Natural killer cell treated with Interleukin-12 subunit alpha and Interleukin-12 subunit beta and Interleukin-15 and Interleukin-18, amount 100 ng/mL, for 72 hours (primary cell): ENCODE measurements around the gene SPHK1. TPM values are rescaled to one million over a fixed set of nuclear protein-coding genes. Genes with fewer than 3 reads are reported as not detected.

ENCODE experiments used
- ATAC-seq, 2 donors: fragments of 150-1000 bp; cut with Tn5 transposase in 1 of 2; sonication (Bioruptor Pico), chemical (Tn5 transposase) in 1 of 2; 2 replicates each; pipeline ENCODE4 v1.10.0; 2021
- DNase-seq: peaks from one replicate; pipeline ENCODE4 v3.0.0; 2022; ENCODE audit warnings: low spot score
- H3K27ac Mint-ChIP-seq, 2 donors: 1 replicate in 1 of 2; 2 replicates in 1 of 2; pipeline ENCODE4 v1.8.0; 2022; ENCODE audit warnings: mixed read lengths in 2 of 2, mild to moderate bottlenecking in 1 of 2, moderate library complexity in 1 of 2
- H3K27me3 Mint-ChIP-seq, 2 donors: 1 replicate in 1 of 2; 2 replicates in 1 of 2; pipeline ENCODE4 v1.8.0; 2022; ENCODE audit warnings: mixed read lengths in 2 of 2
- H3K36me3 Mint-ChIP-seq: one replicate; pipeline ENCODE4 v1.8.0; 2022; ENCODE audit warnings: mixed read lengths
- H3K4me1 Mint-ChIP-seq, 2 donors: 1 replicate in 1 of 2; 2 replicates in 1 of 2; pipeline ENCODE4 v1.8.0; 2022; ENCODE audit warnings: low read depth in 2 of 2, mixed read lengths in 2 of 2, mild to moderate bottlenecking in 1 of 2
- H3K4me3 Mint-ChIP-seq: one replicate; pipeline ENCODE4 v1.8.0; 2022; ENCODE audit warnings: mixed read lengths
- H3K9me3 Mint-ChIP-seq: 2 replicates; pipeline ENCODE4 v1.8.0; 2022; ENCODE audit warnings: mixed read lengths
- total RNA-seq, 2 donors: library from RNA; stranded (reverse); gene quantifications; one replicate each; pipeline ENCODE4 v1.2.3, GENCODE V29; 2022

Gene SPHK1
- total RNA-seq, 2 donors from 2014 or later, result 13.9 to 14.5 TPM

DNA sequence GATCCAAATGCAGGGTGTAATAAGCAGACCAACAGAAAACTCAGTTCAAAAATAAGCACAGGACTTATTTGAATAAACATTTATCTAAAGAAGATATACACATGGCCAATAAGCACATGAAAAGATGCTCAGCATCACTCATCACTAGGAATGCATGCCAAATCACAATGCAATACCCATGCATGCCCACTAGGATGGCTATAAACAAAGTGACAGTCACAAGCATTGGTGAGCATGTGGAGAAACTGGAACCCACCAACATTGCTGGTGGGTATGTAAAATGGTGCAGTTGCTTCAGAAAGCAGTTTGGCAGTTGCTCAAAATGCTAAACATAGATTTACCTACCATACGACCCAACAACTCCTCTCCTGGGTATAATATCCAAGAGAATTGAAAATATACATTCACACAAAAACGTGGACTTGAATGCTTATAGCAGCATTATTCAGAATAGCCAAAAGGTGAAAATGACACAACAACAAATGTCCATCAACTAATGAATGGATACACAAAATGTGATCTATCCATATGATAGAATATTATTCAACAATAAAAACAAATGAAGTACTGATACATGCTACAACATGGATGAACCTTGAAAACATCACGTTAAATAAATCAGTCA lies 48.4 kb downstream of the SPHK1 start:
- no peak overlapping the region for H3K4me3 Mint-ChIP-seq
- no peaks in the 10 kb centered on the region for H3K36me3 Mint-ChIP-seq
- peaks cover 13 to 24% of the 10 kb centered on the region in 2 donors for H3K4me1 Mint-ChIP-seq
- DNase-seq (no peak), ATAC-seq (peak in 1 of 2 donors; percentile 46)
- no peak overlapping the region for H3K27ac Mint-ChIP-seq
- no peaks in the 10 kb centered on the region for H3K9me3 Mint-ChIP-seq
- H3K27me3 Mint-ChIP-seq, result no peaks in the 10 kb centered on the region

DNA sequence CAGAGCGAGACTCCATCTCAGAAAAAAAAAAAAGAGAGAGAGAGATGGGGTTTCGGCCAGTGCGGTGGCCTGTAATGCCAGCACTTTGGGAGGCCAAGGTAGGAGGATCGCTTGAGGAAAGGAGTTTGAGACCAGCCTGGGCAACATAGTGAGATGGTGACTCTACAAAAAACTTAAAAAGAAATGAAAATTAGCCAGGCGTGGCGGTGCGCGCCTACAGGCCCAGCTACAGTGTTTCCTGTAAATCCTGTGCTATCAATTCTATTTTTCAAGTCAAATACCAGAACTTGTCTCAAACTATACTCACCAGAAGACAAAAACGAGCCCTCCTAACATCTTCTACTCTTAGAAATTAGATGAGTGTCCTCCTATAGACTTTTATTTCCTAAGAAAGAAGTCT lies 49.3 kb downstream of the SPHK1 start:
- Mint-ChIP-seq H3K27me3 (no peaks in the 10 kb centered on the region), H3K9me3 (no peaks in the 10 kb centered on the region), H3K4me3 (no peak overlapping the region), H3K4me1 (peaks cover 10 to 20% of the 10 kb centered on the region in 2 donors), H3K36me3 (no peaks in the 10 kb centered on the region), H3K27ac (no peak overlapping the region)
- no peak for DNase-seq
- no peak for ATAC-seq

DNA sequence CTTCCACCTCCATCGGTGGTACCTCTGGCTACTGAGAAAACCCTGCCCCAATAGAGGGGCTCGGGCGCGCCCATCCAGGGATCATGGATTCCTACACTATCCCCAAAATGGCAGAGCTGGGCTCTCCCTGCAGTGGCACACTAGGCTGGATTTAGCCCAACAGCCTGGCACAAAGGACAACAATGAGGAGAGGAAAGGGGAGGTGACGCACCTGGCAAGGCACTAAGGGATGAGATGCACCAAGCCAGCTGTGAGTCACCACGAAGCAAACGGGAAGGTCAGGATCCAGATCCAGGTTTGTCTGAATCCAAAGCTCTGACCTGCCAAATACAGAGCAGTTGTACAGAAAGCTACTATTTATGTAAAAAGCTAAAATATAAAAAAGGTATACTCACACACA lies 50.5 kb downstream of the SPHK1 start:
- Mint-ChIP-seq H3K27me3 (no peaks in the 10 kb centered on the region), H3K4me3 (no peak overlapping the region), H3K27ac (no peak overlapping the region), H3K4me1 (peaks cover 21 to 26% of the 10 kb centered on the region in 2 donors), H3K9me3 (no peaks in the 10 kb centered on the region), H3K36me3 (no peaks in the 10 kb centered on the region)
- DNase-seq (no peak), ATAC-seq (no peak)

DNA sequence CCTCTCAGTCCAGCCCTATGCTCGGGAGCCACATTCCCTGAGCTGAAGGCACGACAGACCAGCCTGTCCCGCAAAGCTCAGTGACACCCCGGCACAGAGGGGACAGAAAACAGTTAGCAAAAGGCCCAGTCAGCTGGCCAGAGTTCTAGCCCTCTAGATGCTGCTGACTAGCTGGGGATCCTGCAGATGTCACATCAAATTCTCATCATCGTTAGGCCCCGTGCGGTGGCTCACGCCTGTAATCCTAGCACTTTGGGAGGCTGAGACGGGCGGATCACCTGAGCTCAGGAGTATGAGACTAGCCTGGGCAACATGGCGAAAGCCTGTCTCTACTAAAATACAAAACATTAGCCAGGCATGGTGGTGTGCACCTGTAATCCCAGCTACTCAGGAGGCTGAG lies 51.3 kb downstream of the SPHK1 start:
- Mint-ChIP-seq H3K4me3 (no peak overlapping the region), H3K9me3 (no peaks in the 10 kb centered on the region), H3K27ac (no peak overlapping the region), H3K36me3 (no peaks in the 10 kb centered on the region), H3K4me1 (peaks cover 22 to 28% of the 10 kb centered on the region in 2 donors), H3K27me3 (no peaks in the 10 kb centered on the region)
- no peak for ATAC-seq
- no peak for DNase-seq

Other genes with a start within 250 kb of the SPHK1 start
- under 1 TPM; 0.48 to 0.95 TPM for gene FOXJ1, start 243.4 kb upstream of the SPHK1 start, total RNA-seq
- gene RNF157, start 144.1 kb upstream of the SPHK1 start, total RNA-seq, result 100 to 1,000 TPM in 1 of 2 donors, 10 to 100 TPM in 1; 46.6 to 124 TPM
- 100 to 1,000 TPM; 216 to 262 TPM for gene UBALD2, start 119.3 kb upstream of the SPHK1 start, total RNA-seq
- 1 to 10 TPM; 4.1 to 5.9 TPM for gene QRICH2, start 76.3 kb upstream of the SPHK1 start, total RNA-seq
- 10 to 100 TPM; 45.0 to 57.4 TPM for gene PRPSAP1, start 30.7 kb upstream of the SPHK1 start, total RNA-seq
- 10 to 100 TPM; 46.7 to 66.9 TPM for gene UBE2O, start 68.5 kb downstream of the SPHK1 start, total RNA-seq
- under 1 TPM in 1 of 2 donors, not detected in 1; 0.78 TPM for gene AANAT, start 83.0 kb downstream of the SPHK1 start, total RNA-seq
- gene RHBDF2, start 116.8 kb downstream of the SPHK1 start, total RNA-seq, result 100 to 1,000 TPM; 156 to 234 TPM
- 1 to 10 TPM; 1.0 to 2.9 TPM for gene CYGB, start 153.1 kb downstream of the SPHK1 start, total RNA-seq
- under 1 TPM in 1 of 2 donors, not detected in 1; 0.78 TPM for gene PRCD, start 155.4 kb downstream of the SPHK1 start, total RNA-seq
- gene ST6GALNAC2, start 201.3 kb downstream of the SPHK1 start, total RNA-seq, result under 1 TPM in 1 of 2 donors, not detected in 1; 0.62 TPM